Muscle of arm (tissue), 14 donors: ENCODE measurements around the gene UBE2B. TPM values are rescaled to one million over a fixed set of nuclear protein-coding genes. Genes with fewer than 3 reads are reported as not detected.
"Not testable (repeated sequence)": the region's sequence is repeated elsewhere in the genome, so short reads cannot be mapped to it uniquely, and the experiment has no call there.

ENCODE experiments used
- DNase-seq: peaks from one replicate; pipeline ENCODE4 v3.0.0-alpha.2; 2013
- long read RNA-seq, 11 donors: transcript quantifications; one replicate each; lab custom pipeline, GENCODE V29; 2026
- polyA plus RNA-seq, 12 donors: library from polyadenylated mRNA; unstranded; fragments of 120-200 nt; gene quantifications; one replicate each; pipeline ENCODE4 v1.2.1, GENCODE V29; 2013; ENCODE audit not compliant: insufficient read length in 12 of 12

Gene UBE2B
- 100 to 1,000 TPM in 11 of 12 donors, not detected in 1; 118 to 285 (median 174) TPM for polyA plus RNA-seq
- long read RNA-seq, donor 1, transcript UBE2B-201 (6 exons, 2,515 nt) = major isoform, 138 of 168 reads
- long read RNA-seq, donor 1, transcript UBE2B-203 (2 exons, 657 nt) = minor isoform, 5 of 168 reads
- long read RNA-seq, donor 1, partial matches to known transcripts = 5 of 168 reads
- long read RNA-seq, donor 1, other reads (novel, unspliced or antisense) = 15 of 168 reads
- long read RNA-seq, donor 2, transcript UBE2B-201 (6 exons, 2,515 nt) = major isoform, 114 of 133 reads
- long read RNA-seq, donor 2, partial matches to known transcripts = 0 of 133 reads
- long read RNA-seq, donor 2, other reads (novel, unspliced or antisense) = 14 of 133 reads
- long read RNA-seq, donor 3, transcript UBE2B-201 (6 exons, 2,515 nt) = major isoform, 81 of 103 reads
- long read RNA-seq, donor 3, partial matches to known transcripts = 0 of 103 reads
- long read RNA-seq, donor 3, other reads (novel, unspliced or antisense) = 16 of 103 reads
- long read RNA-seq, donor 4, transcript UBE2B-201 (6 exons, 2,515 nt) = major isoform, 56 of 59 reads
- long read RNA-seq, donor 4, partial matches to known transcripts = 0 of 59 reads
- long read RNA-seq, donor 4, other reads (novel, unspliced or antisense) = 0 of 59 reads
- long read RNA-seq, donor 5, transcript UBE2B-201 (6 exons, 2,515 nt) = major isoform, 208 of 253 reads
- long read RNA-seq, donor 5, partial matches to known transcripts = 6 of 253 reads
- long read RNA-seq, donor 5, other reads (novel, unspliced or antisense) = 27 of 253 reads
- long read RNA-seq, donor 6, transcript UBE2B-201 (6 exons, 2,515 nt) = major isoform, 63 of 129 reads
- long read RNA-seq, donor 6, partial matches to known transcripts = 52 of 129 reads
- long read RNA-seq, donor 6, other reads (novel, unspliced or antisense) = 12 of 129 reads
- long read RNA-seq, donor 7, transcript UBE2B-201 (6 exons, 2,515 nt) = major isoform, 48 of 64 reads
- long read RNA-seq, donor 7, partial matches to known transcripts = 11 of 64 reads
- long read RNA-seq, donor 7, other reads (novel, unspliced or antisense) = 5 of 64 reads
- long read RNA-seq, donor 8, transcript UBE2B-201 (6 exons, 2,515 nt) = major isoform, 162 of 241 reads
- long read RNA-seq, donor 8, partial matches to known transcripts = 0 of 241 reads
- long read RNA-seq, donor 8, other reads (novel, unspliced or antisense) = 73 of 241 reads
- long read RNA-seq, donor 9, transcript UBE2B-201 (6 exons, 2,515 nt) = major isoform, 78 of 82 reads
- long read RNA-seq, donor 9, partial matches to known transcripts = 0 of 82 reads
- long read RNA-seq, donor 9, other reads (novel, unspliced or antisense) = 0 of 82 reads
- long read RNA-seq, donor 10, transcript UBE2B-201 (6 exons, 2,515 nt) = major isoform, 161 of 187 reads
- long read RNA-seq, donor 10, partial matches to known transcripts = 0 of 187 reads
- long read RNA-seq, donor 10, other reads (novel, unspliced or antisense) = 18 of 187 reads
- long read RNA-seq, donor 11, transcript UBE2B-201 (6 exons, 2,515 nt) = major isoform, 115 of 135 reads
- long read RNA-seq, donor 11, partial matches to known transcripts = 0 of 135 reads
- long read RNA-seq, donor 11, other reads (novel, unspliced or antisense) = 13 of 135 reads

DNA sequence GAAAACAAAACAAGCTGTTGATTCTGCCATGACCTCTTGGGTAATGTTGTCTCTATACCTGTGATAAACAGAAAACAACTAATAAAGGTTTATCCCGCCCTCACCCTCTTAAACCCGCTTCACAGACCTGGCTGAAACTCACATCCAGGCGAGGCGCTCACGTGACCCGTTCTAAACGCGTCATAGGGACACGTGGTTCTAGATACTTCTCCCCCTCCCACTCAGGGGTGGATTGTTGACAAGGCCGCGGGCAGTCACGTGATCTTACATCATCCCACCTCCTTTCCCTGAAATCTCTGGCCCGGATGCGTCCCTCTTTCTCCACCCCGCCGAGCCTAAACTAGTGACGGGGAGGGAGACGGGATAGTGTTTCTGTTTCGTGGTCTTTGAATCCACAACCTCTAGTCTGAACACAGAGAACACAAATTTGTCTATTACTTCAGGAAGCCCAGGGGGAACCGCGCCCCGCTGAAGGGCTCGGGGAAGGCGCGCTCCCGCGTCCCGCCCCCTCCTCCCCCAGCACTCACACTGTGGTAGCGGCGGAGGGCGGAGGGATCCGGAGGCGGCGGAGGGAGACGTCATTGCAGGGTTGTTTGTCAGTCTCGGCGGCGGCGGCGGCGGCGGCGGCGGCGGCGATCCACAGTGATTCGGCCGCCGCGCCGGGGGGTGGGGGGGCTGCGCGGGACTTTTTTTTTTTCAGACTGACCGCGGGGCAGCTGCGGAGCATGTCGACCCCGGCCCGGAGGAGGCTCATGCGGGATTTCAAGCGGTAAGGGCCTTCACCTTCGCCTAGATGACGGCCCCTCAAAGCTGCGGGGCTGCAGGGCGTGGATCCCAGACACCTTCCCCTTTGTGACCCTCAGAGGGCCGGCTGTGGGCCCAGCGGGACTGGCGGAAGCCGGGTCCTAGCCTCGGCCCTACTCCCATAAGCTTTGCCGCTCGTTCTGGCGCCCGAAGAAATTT, at the start of gene UBE2B:
TSS of gene UBE2B (plus strand) at position 699 of the 963 bp plus-strand sequence. CDS start at position 726, 27 bp downstream.
- peak; percentile 99 for DNase-seq

DNA sequence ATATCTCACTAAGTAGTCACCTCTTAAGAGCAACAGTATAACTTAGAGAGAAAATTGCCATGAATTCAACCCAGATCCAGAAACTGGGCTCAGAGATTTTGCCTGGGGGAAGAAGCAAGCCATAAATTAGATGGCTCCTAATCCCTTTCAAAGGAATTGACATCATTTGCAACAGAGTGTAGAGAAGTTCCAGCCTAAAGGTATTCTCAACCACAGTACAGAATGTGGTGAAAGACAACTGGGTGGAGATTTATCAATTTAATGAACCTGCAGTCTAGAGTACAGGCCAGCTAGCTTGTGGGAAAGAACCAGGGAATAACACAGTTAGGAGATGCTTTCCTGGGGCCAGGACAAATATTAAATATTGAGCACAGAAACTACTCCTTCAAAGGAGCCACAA, 44.0 kb upstream of the UBE2B start:
- no peak for DNase-seq

DNA sequence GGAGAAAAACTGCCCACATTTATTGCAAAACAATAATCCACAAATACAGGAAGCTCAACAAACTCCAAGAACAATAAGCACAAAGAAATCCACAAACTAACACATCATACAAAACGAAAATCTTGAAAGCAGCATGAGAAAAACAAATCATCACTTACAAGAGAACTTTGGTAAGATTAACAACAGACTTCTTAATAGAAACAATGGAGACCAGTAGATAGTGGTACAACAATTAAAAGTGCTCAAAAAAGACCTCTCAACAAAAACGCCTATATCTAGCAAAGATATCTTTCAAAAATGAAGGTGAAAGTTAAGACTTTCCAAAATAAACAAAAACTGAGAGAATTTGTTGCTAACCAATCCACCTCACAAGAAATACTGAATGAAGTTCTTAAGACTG, 42.8 kb upstream of the UBE2B start:
- DNase-seq = no peak

DNA sequence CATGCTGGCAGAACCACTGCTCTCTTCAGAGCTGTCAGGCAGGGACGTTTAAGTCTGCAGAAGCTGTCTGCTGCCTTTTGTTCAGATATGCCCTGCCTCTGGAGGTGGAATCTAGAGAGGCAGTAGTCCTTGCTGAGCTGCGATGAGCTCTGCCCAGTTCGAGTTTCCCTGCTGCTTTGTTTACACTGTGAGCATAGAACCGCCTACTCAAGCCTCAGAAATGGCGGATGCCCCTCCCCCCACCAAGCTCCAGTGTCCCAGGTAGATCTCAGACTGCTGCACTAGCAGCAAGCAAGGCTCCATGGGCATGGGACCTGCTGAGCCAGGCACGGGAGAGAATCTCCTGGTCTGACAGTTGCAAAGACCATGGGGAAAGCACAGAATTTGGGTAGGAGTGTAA, 34.5 kb upstream of the UBE2B start:
- DNase-seq = not testable (repeated sequence)

DNA sequence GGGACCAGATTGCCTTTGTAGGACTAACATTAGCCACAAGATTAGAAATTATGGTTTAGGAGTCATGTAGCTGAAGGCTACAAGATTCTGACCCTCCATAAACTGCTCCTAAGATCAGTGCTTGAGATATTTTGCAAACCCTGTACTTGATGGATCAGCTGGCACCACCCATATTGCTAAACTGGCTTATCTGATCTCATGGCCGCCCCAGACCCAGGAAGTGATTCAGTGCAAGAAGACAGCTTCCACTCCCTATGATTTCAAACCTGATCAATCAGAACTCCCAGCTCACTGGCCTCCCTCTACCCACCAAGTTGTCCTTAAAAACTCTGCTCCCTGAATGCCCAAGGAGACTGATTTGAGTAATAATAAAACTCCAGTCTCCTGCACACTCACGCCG, 27.9 kb upstream of the UBE2B start:
- not testable (repeated sequence) for DNase-seq

DNA sequence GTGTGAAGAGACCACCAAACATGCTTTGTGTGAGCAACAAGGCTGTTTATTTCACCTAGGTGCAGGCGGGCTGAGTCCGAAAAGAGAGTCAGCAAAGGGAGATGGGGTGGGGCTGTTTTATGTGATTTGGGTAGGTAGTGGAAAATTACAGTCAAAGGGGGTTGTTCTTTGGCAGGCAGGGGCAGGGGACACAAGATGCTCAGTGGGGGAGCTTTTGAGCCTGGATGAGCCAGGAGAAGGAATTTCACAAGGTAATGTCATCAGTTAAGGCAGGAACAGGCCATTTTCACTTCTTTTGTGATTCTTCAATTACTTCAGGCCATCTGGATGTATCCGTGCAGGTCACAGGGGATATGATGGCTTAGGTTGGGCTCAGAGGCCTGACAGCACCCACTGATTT, 25.9 kb upstream of the UBE2B start:
- DNase-seq = not testable (repeated sequence)

DNA sequence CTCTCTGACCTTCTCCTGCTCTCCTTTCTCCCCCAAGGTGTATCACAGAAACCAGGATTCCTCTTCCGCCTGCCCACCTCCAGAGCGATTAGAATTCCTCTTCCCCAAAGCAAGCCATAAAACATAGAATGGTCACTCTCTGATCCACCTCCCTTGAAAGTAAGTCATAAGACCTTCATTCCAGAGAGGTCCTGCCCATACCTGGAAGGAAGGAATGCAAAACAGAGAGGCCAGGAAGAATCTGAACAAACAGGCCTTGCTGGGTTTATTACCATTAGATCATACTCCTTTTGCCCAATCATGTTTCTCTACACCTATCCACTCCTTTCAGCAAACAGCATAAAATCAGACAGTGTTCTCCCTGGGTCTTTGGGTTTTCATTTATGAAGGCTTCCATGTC, 25.4 kb upstream of the UBE2B start:
- DNase-seq = no peak

DNA sequence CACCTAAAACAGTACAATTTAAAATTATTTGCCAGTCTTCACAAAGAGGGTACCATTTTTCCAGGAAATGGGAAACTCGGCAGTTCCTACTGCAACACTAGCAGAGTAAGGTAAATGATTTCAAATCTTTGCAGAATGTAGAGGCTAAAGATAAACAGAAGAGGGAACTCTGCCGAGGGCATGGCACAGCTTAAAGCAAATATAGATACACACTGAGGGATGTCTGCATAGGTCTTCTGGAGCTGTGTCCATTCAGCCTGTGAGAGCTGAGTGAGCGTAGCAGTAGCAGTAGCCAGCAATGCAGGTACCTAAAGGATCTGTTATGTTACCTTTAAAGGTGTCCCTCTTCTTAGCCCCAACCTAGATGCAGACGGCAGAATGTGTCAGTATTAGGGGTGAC, 21.9 kb upstream of the UBE2B start:
- DNase-seq = no peak

DNA sequence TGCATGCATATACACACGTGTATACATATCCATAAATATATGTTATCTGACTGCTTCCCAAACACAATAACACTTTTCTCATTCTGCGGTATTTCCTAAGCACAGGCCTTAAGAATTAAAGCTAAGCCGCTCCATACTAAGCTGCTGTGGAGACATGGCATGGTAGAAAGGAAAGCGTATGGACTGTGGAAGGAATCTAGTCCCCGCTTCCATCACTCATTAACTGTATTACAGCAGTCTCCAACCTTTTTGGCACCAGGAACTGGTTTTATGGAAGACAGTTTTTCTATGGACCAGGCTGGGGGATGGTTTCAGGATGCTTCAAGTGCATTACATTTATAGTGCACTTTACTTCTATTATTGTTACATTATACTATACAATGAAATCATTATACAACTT, 15.7 kb upstream of the UBE2B start:
- DNase-seq = no peak

DNA sequence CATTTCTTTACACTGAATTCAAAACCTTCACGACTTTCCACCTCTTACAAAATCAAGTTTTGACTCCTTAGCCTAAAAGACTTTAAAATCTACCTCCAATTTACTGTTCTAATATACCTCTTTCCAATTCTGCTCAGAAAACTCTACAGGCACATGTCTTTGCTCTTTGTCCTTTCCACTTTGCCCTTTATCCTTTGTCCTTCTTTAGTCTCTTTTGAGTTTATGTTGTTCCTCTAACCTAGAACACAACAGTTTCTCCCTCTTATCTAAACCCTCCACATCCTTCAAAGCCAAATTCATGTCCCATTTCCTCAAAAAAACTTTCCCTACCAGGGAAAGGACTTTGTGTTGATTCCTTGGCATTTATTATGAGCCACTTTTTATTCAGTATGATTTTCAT, 5.8 kb upstream of the UBE2B start:
- DNase-seq = no peak

DNA sequence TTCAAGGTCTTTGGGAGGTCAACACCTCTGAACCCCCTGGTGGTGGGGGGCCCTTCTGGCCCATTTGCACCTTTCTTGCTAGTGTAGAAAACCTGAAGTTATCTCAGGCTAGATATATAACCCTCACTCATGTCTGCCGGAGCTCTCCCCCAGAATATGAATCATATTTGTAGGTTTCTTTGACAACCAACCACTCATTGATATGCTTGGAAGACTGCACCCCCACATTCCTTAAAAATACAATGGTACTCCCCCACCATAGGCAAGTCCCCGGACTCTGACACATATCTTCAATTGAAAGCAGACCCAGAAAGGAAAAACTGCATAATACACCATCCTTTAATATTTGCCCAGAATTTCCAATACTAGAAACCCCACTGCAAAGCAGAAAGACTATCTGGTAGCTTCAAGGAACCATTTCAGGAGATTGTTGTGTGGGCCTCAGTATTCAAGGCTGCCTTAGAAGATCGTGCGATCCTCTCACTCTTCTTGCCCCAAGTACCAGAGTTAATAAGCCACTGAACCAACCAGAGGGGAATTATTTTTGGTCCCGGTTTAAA, 978 bp upstream of the UBE2B start:
- DNase-seq = no peak

DNA sequence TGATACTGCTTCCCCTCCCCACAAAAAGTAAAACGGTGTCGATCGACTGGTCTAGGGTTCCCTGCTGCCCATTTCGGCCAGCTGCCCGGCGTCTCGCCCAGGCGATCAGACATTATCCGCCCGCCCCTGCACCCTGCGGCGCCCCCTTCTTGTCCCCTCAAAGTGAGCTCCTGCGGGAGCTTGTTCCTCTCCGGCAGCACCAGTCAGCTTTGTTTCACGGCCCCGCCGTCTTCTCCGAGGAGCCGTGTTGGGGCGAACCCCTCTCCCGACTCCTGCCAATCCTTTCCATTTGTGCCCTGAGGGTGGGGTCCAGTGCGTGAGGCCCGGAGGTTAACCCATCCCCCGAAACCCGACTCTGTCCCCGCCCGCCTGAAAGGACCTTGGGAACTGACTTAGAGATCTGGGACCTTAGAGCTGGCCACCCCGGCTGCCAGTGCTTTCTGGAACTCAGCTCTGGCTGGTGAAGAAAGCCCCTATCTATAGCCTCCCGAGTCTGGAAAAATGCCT, 518 bp downstream of the UBE2B start:
- DNase-seq = peak; percentile 46

DNA sequence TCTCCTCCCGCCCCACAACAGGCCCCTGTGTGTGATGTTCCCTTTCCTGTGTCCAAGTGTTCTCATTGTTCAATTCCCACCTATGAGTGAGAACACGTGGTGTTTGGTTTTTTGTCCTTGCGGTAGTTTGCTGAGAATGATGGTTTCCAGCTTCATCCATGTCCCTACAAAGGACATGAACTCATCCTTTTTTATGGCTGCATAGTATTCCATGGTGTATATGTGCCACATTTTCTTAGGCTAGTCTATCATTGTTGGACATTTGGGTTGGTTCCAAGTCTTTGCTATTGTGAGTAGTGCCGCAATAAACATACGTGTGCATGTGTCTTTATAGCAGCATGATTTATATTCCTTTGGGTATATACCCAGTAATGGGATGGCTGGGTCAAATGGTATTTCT, 2.3 kb downstream of the UBE2B start:
- DNase-seq = not testable (repeated sequence)

DNA sequence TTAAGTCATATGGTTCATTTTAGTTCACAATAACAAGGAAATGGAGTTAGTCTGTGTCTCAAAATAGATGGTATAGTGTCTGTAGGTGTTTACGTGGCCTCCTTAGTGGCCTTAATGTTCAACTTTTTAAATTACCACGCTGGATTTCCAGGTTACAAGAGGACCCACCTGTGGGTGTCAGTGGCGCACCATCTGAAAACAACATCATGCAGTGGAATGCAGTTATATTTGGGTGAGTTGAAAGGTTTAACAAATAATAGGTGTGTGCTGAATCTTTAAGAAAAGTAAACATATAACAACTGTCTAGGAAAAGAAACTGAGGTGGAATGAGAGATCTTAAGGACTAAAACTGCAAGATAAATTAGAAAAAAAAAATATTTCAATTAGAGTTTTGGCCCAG, 2.9 kb downstream of the UBE2B start:
- no peak for DNase-seq

DNA sequence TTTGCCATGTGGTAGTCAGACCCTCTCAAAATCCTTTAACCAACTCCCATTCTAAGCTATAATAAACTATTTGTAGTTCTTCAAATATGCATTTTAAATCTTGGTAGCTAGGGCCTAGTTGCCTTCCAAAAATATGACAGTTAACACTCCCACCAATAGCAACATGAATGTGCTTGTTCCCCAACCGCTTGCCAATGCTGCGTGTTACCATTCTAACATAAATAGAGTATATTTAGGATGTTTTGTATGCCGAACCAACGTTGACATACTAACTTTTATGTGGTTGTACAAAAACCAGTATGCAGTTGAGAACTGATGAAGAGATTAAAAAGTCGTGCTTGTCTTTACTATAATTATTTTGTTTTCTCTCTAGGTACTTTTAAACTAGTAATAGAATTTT, 9.0 kb downstream of the UBE2B start:
- no peak for DNase-seq

DNA sequence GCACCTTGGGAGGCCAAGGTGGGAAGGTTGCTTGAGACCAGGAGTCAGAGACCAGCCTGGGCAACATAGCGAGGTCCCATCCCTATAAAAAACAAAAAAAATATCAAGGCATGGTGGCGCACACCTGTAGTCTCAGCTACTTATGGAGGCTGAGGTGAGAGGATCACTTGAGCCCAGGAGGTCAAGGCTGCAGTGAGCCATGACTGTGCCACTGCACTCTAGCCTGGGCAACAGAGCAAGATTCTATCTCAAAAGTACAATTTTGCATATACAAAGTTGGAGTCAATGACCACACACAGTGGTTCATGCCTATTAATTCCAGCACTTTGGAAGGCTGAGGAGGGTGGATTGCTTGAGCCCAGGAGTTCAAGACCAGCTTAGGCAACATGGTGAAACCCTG, 10.8 kb downstream of the UBE2B start:
- DNase-seq = not testable (repeated sequence)

DNA sequence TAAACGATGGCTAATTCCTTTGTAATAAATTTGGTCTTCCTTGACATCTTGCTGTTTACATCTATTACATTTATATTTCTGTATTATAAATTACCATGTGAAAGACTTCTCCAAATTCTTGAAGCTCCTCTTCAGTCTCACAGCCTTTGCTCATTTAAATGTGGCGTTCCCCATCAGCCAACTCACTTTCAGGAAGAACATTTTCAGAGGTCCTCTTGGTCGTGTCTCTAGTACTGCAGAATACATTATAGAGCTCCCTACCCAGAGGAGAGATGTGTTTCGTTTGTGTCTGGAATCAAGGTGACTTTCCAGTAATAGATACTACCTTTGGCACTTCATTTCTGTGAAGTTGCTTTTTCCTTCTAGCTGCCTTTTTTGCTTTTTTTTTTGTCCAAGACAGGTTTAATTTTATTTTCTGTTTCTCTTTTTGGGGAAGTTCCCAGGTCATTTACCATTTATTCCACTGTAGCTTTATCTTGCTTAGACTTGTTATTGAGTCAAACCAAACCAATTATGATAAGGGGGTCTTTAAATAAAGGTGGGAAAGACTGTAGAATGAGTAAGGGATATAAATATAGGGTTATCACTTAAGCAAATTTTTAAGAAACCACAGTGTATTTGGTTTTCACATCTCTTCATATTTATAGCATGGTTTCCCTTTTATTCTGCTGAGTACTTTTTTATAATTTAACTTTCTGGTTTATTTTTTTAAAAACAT, 12.8 kb downstream of the UBE2B start:
- no peak for DNase-seq

DNA sequence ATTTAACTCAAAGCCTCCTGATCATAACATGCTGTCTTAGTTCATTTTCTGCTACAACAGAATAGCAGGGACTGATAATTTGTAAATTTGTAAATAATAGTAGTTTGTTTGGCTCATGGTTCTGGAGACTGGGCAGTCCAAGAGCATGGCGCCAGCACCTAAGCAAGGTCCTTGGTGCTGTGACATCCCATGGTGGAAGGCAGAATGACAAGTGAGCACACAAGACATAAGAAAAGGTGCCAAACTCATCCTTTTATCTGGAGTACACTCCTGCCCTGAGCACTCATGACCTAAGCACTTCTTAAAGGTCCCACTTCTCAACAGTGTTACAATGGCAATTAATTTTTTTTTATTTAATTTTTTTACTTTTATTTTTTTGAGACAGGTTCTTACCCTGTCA, 16.1 kb downstream of the UBE2B start:
- DNase-seq = no peak

DNA sequence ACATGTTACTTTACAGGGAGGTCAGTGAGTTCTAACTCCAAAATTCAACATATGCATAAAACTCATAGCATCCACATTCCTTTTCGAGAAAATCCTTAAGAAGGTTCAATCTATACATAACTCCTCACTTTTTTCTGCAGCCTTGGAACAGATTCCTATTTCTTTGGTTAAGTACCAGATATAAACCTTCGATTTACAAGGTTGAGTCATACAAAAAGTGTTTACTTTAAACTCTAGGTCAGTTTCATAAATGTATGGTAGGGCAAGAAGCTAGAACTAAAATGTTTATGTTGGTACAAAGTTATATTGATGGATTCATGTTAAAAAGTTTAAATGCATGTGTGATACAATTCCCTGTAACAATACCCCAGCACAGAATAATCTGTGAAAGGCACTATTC, 20.9 kb downstream of the UBE2B start:
- DNase-seq = no peak
